DND-41 (cell line): Measurements from ENCODE around the gene NOS1AP.

Experiments
- ATAC-seq: fragments of 200-7000 bp; cut with Tn5 transposase; 3 replicates; pipeline ENCODE4 v1.9.1; 2021; ENCODE audit warnings: low read depth; ENCODE audit not compliant: insufficient read depth
- DNase-seq: peaks from one replicate; pipeline ENCODE4 v3.0.0-alpha.2; 2020
- H2AFZ ChIP-seq: 2 replicates; pipeline ENCODE4 v1.6.0; 2012; ENCODE audit warnings: low read depth, low read length
- H3K27ac ChIP-seq: 2 replicates; pipeline ENCODE4 v1.5.1; 2012; ENCODE audit warnings: low read length, inconsistent platforms
- H3K27me3 ChIP-seq: fragments of 200-600 bp; sonication (generic); 2 replicates; pipeline ENCODE4 v1.6.0; 2012; ENCODE audit warnings: low read length, mild to moderate bottlenecking, inconsistent platforms; ENCODE audit not compliant: insufficient read depth, poor library complexity
- H3K36me3 ChIP-seq: 2 replicates; pipeline ENCODE4 v1.5.1; 2012; ENCODE audit warnings: low read length, inconsistent platforms; ENCODE audit not compliant: insufficient read depth
- H3K4me1 ChIP-seq: 2 replicates; pipeline ENCODE4 v1.5.1; 2012; ENCODE audit warnings: mild to moderate bottlenecking, low read length; ENCODE audit not compliant: insufficient read depth
- H3K4me2 ChIP-seq: 2 replicates; pipeline ENCODE4 v1.6.0; 2012; ENCODE audit warnings: mild to moderate bottlenecking, moderate library complexity, low read length, inconsistent platforms; ENCODE audit not compliant: insufficient read depth
- H3K4me3 ChIP-seq, 2 experiments: fragments of 200-600 bp in 1 of 2; shearing (Covaris generic) in 1 of 2; 2 replicates each; pipeline ENCODE4 v1.5.1; 2012 to 2016; ENCODE audit warnings: inconsistent platforms in 2 of 2, low read length in 2 of 2, mild to moderate bottlenecking in 2 of 2, low read depth in 1 of 2, moderate library complexity in 1 of 2
- H3K79me2 ChIP-seq: 2 replicates; pipeline ENCODE4 v1.6.0; 2012; ENCODE audit warnings: low read length, inconsistent platforms; ENCODE audit not compliant: insufficient read depth
- H3K9ac ChIP-seq: 2 replicates; pipeline ENCODE4 v1.6.0; 2012; ENCODE audit warnings: low read depth, mild to moderate bottlenecking, inconsistent platforms, low read length, moderate library complexity
- H3K9me3 ChIP-seq: 2 replicates; pipeline ENCODE4 v1.5.1; 2012; ENCODE audit warnings: low read length, moderate library complexity, mild to moderate bottlenecking, inconsistent platforms; ENCODE audit not compliant: insufficient read depth, severe bottlenecking
- H4K20me1 ChIP-seq: 2 replicates; pipeline ENCODE4 v1.6.0; 2012; ENCODE audit warnings: low read length; ENCODE audit not compliant: insufficient read depth
- CTCF ChIP-seq: IDR thresholded peaks from 2 replicates; pipeline ENCODE4 v1.5.1; 2012; ENCODE audit warnings: borderline replicate concordance, low read length, moderate library complexity, mild to moderate bottlenecking; ENCODE audit not compliant: poor library complexity, severe bottlenecking; ENCODE audit errors: extremely low read depth
- EZH2 ChIP-seq: IDR thresholded peaks from 3 replicates; pipeline ENCODE4 v1.6.1; 2012; ENCODE audit warnings: borderline replicate concordance, low read depth, mild to moderate bottlenecking, moderate library complexity, low read length, inconsistent platforms; ENCODE audit not compliant: severe bottlenecking

The NOS1AP gene

GRCh38 chr1:162166917-162167615 lies 97.6 kb downstream of the NOS1AP start:
- Histone ChIP-seq H3K4me3 (no peak overlapping the region), H4K20me1 (no peaks in the 10 kb centered on the region), H3K4me1 (no peaks in the 10 kb centered on the region), H3K36me3 (no peaks in the 10 kb centered on the region), H2AFZ (no peak overlapping the region), H3K9me3 (no peaks in the 10 kb centered on the region), H3K4me2 (no peak overlapping the region), H3K79me2 (no peaks in the 10 kb centered on the region), H3K27me3 (no peaks in the 10 kb centered on the region), H3K27ac (no peak overlapping the region), H3K9ac (no peak overlapping the region)
- no peak for TF ChIP-seq CTCF
- TF ChIP-seq EZH2, result no peak
- DNase-seq, result no peak
- no peak for ATAC-seq

- Histone ChIP-seq H3K9ac (no peak overlapping the region), H3K4me2 (no peak overlapping the region), H3K9me3 (no peaks in the 10 kb centered on the region), H3K36me3 (no peaks in the 10 kb centered on the region), H2AFZ (no peak overlapping the region), H3K4me1 (no peaks in the 10 kb centered on the region), H4K20me1 (no peaks in the 10 kb centered on the region), H3K79me2 (no peaks in the 10 kb centered on the region), H3K27ac (no peak overlapping the region), H3K27me3 (no peaks in the 10 kb centered on the region), H3K4me3 (no peak overlapping the region)
- ATAC-seq (no peak), DNase-seq (no peak)
- TF ChIP-seq EZH2, result no peak
These were observed 98.8 kb downstream of the NOS1AP start for GRCh38 chr1:162168261-162168660.

- DNase-seq (no peak), ATAC-seq (no peak)
- Histone ChIP-seq H3K4me3 (no peak overlapping the region), H4K20me1 (no peaks in the 10 kb centered on the region), H3K4me2 (no peak overlapping the region), H3K4me1 (no peaks in the 10 kb centered on the region), H3K79me2 (no peaks in the 10 kb centered on the region), H3K9me3 (no peaks in the 10 kb centered on the region), H3K27me3 (no peaks in the 10 kb centered on the region), H3K9ac (no peak overlapping the region), H2AFZ (no peak overlapping the region), H3K36me3 (no peaks in the 10 kb centered on the region), H3K27ac (no peak overlapping the region)
- TF ChIP-seq CTCF (no peak), EZH2 (no peak)
These were observed 99.7 kb downstream of the NOS1AP start for GRCh38 chr1:162169031-162169790.

- no peaks in the 10 kb centered on the region for H4K20me1 ChIP-seq
- no peaks in the 10 kb centered on the region for H3K27me3 ChIP-seq
- H3K27ac ChIP-seq, result no peak overlapping the region
- H3K36me3 ChIP-seq, result no peaks in the 10 kb centered on the region
- TF ChIP-seq EZH2 (no peak), CTCF (no peak)
- H3K4me1 ChIP-seq, result no peaks in the 10 kb centered on the region
- H3K9ac ChIP-seq, result no peak overlapping the region
- H3K4me2 ChIP-seq, result no peak overlapping the region
- DNase-seq (no peak), ATAC-seq (no peak)
- no peaks in the 10 kb centered on the region for H3K9me3 ChIP-seq
- H2AFZ ChIP-seq, result no peak overlapping the region
- no peak overlapping the region for H3K4me3 ChIP-seq
- no peaks in the 10 kb centered on the region for H3K79me2 ChIP-seq
These were observed 101.6 kb downstream of the NOS1AP start for GRCh38 chr1:162171111-162171510.
